ENCODE data around the gene HDAC5.

DNA sequence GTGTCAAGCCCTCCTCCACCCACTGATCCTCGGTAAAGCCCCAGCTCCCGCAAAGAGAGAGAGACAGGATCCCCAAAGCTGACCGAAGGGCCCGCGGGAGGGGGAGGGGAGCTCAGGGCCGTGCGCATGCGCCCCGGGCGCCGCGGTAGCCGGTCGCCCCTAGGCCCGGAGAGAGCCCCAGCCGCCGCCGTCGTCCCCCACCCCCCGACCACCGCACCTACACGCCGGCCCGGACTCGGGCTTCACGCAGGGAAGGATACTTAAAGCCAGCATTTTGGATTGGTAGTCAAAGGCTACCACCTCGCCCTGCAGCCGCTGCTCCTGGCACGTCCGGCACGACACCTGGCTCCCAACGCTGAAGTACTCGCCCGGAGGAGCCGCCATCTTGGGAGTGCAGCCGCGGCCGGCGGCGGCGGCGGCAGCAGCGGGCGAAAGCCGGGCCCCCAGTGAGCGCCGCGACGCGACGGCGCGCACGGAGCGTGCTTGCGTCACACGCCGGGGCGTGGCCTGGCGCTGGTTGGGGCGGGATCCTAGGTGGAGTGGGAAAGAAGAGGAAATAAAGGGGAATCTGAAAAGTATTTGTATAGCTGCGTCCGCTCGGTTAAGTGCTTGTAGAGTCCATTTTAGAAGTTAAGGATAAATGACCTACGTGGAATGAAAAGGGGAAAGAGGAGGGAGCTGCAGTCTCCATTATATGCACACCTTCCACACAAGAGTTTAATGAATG, 57.1 kb downstream of the HDAC5 start, which contains the start of gene LSM12:
- TF ChIP-seq CTCF (IDR thresholded peaks at IDR 0.05), result no peak
- no peak for TF ChIP-seq EP300 (IDR thresholded peaks at IDR 0.05)
- peak; percentile 8 to 71 (median 69) for TF ChIP-seq POLR2AphosphoS5 (IDR thresholded peaks at IDR 0.05)
- peak; percentile 1 to 46 for TF ChIP-seq POLR2A (IDR thresholded peaks at IDR 0.05)
